ENCODE measurements around the gene CDK2AP2. TPM values are rescaled to one million over a fixed set of nuclear protein-coding genes. Genes with fewer than 3 reads are reported as not detected.
A peak's percentile ranks its signal among the peaks of the same experiment; 100 is the strongest.

Gene CDK2AP2
- polyA plus RNA-seq, 3 donors, result 47.8 to 80.2 (median 78.5) TPM

DNA sequence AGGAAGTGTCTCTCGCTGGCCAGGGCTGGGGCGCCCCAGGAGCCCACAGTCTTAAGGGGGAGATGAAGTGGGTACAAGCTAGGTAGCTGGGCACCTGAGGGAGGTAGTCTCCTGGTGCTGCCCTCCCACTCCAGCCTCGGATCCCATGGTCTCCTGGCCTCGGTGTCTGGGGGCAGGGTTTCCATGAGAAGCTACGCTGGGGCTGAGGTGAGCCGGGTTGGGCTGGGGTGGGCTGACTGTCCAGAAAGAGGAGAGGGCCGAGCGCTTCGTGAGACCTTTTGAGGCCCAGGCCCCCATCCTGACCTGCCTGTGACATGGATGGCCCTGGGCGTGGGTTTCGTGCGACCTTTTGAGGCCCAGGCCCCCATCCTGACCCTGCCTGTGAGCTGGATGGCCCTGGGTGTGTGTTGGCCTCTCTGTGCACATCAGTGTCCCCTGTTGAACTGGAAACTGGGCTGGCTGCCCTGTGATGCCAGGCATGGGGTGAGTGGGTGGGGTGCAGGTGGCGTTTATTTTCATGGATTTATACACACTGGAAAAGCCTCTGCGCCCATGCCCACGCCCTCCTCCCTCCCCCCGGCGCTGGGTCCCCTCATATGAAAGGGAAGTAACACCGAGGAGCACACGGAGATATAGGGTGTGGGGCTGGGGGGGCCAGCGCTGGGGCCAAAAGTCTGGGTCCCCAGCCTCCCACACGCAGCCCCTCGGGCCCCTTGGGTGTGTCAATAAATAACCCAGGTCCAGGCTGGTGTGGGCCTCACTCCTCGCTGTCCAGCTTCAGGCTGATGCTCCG lies 16.5 kb downstream of the CDK2AP2 start:
- H3K27me3 Mint-ChIP-seq (ENCODE audit: low read depth in 3 of 3), result no peaks in the 10 kb centered on the region
- Histone ChIP-seq H3K27ac (ENCODE audit: low read depth in 1 of 2, low read length in 2 of 2) (no peak overlapping the region), H3K9me3 (replicated peaks in 1 of 2; ENCODE audit: control insufficient read depth in 1 of 2, insufficient read depth in 1 of 2, low read length in 2 of 2) (no peaks in the 10 kb centered on the region), H3K27me3 (ENCODE audit: control insufficient read depth in 2 of 2, insufficient read depth in 2 of 2, low read length in 2 of 2) (no peaks in the 10 kb centered on the region), H3K9ac (ENCODE audit: insufficient read depth, low read length, poor library complexity, severe bottlenecking) (no peak overlapping the region), H3K79me2 (ENCODE audit: insufficient read depth, low read length) (peaks cover 16% of the 10 kb centered on the region), H4K20me1 (ENCODE audit: insufficient read depth, low read length) (peaks cover 97% of the 10 kb centered on the region), H2AFZ (ENCODE audit: insufficient read depth, low read depth, low read length, poor library complexity, severe bottlenecking) (no peak overlapping the region), H3K4me2 (replicated peaks; ENCODE audit: extremely low read depth, low read length, poor library complexity, severe bottlenecking) (no peak overlapping the region), H3K4me1 (ENCODE audit: control insufficient read depth in 1 of 2, insufficient read depth in 2 of 2, low read length in 2 of 2) (peaks cover under 1% of the 10 kb centered on the region in 2 donors), H3K4me3 (replicated peaks in 1 of 3; ENCODE audit: low read depth in 2 of 3, low read length in 3 of 3) (no peak overlapping the region), H3K36me3 (replicated peaks in 1 of 2; ENCODE audit: control insufficient read depth in 1 of 2, insufficient read depth in 2 of 2, low read length in 2 of 2) (peaks cover 83 to 99% of the 10 kb centered on the region in 2 donors)
- DNase-seq, result no peak
- H3K4me1 Mint-ChIP-seq, result no peaks in the 10 kb centered on the region
- 87% methylated on average over 17 of the region's 24 CpGs for WGBS (ENCODE audit: insufficient coverage)
- peak overlapping the region in 3 of 7 donors; percentile 10 to 55 (median 32) for H3K27ac Mint-ChIP-seq
- H3K9me3 Mint-ChIP-seq, result no peaks in the 10 kb centered on the region
- TF ChIP-seq, protein P1, sequence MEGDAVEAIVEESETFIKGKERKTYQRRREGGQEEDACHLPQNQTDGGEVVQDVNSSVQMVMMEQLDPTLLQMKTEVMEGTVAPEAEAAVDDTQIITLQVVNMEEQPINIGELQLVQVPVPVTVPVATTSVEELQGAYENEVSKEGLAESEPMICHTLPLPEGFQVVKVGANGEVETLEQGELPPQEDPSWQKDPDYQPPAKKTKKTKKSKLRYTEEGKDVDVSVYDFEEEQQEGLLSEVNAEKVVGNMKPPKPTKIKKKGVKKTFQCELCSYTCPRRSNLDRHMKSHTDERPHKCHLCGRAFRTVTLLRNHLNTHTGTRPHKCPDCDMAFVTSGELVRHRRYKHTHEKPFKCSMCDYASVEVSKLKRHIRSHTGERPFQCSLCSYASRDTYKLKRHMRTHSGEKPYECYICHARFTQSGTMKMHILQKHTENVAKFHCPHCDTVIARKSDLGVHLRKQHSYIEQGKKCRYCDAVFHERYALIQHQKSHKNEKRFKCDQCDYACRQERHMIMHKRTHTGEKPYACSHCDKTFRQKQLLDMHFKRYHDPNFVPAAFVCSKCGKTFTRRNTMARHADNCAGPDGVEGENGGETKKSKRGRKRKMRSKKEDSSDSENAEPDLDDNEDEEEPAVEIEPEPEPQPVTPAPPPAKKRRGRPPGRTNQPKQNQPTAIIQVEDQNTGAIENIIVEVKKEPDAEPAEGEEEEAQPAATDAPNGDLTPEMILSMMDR (IDR thresholded peaks at IDR 0.05), result no peak
- no peak overlapping the region for H3K4me3 Mint-ChIP-seq
- peaks cover 66 to 94% of the 10 kb centered on the region in 2 donors for H3K36me3 Mint-ChIP-seq
- intact Hi-C loops (cut with micrococcal nuclease), result no loop called here

- Histone ChIP-seq H2AFZ (ENCODE audit: insufficient read depth, low read depth, low read length, poor library complexity, severe bottlenecking) (no peak overlapping the region), H4K20me1 (ENCODE audit: insufficient read depth, low read length) (peaks cover 97% of the 10 kb centered on the region), H3K9ac (ENCODE audit: insufficient read depth, low read length, poor library complexity, severe bottlenecking) (no peak overlapping the region), H3K27ac (ENCODE audit: low read depth in 1 of 2, low read length in 2 of 2) (no peak overlapping the region), H3K4me1 (ENCODE audit: control insufficient read depth in 1 of 2, insufficient read depth in 2 of 2, low read length in 2 of 2) (peaks cover 8% of the 10 kb centered on the region in 2 donors), H3K79me2 (ENCODE audit: insufficient read depth, low read length) (peaks cover 24% of the 10 kb centered on the region), H3K27me3 (ENCODE audit: control insufficient read depth in 2 of 2, insufficient read depth in 2 of 2, low read length in 2 of 2) (no peaks in the 10 kb centered on the region), H3K4me2 (replicated peaks; ENCODE audit: extremely low read depth, low read length, poor library complexity, severe bottlenecking) (no peak overlapping the region), H3K4me3 (replicated peaks in 1 of 3; ENCODE audit: low read depth in 2 of 3, low read length in 3 of 3) (no peak overlapping the region), H3K9me3 (replicated peaks in 1 of 2; ENCODE audit: control insufficient read depth in 1 of 2, insufficient read depth in 1 of 2, low read length in 2 of 2) (no peaks in the 10 kb centered on the region), H3K36me3 (replicated peaks in 1 of 2; ENCODE audit: control insufficient read depth in 1 of 2, insufficient read depth in 2 of 2, low read length in 2 of 2) (peaks cover 75 to 94% of the 10 kb centered on the region in 2 donors)
- peaks cover 8% of the 10 kb centered on the region for H3K4me1 Mint-ChIP-seq
- TF ChIP-seq, protein P1 (IDR thresholded peaks at IDR 0.05), result no peak
- H3K4me3 Mint-ChIP-seq, result no peak overlapping the region
- no peaks in the 10 kb centered on the region for H3K27me3 Mint-ChIP-seq (ENCODE audit: low read depth in 3 of 3)
- intact Hi-C loops (cut with micrococcal nuclease), result no loop called here
- H3K27ac Mint-ChIP-seq, result peak overlapping the region in 1 of 7 donors; percentile 55
- no peaks in the 10 kb centered on the region for H3K9me3 Mint-ChIP-seq
- peaks cover 66 to 91% of the 10 kb centered on the region in 2 donors for H3K36me3 Mint-ChIP-seq
- WGBS (ENCODE audit: insufficient coverage), result 97% methylated on average over 9 of the region's 15 CpGs
- DNase-seq, result no peak
These were observed 17.3 kb downstream of the CDK2AP2 start for GRCh38 chr11:67490727-67491065.

All from CD14-positive monocyte (primary cell).